DOHH2 (cell line): ENCODE results near the gene NTPCR.
"Not testable (repeated sequence)": the region's sequence is repeated elsewhere in the genome, so short reads cannot be mapped to it uniquely, and the experiment has no call there.

Experiments
- H3F3A ChIP-seq: fragments of 200-600 bp; sonication (generic), shearing (Covaris generic); 2 replicates; pipeline ENCODE4 v1.6.0; 2016; ENCODE audit warnings: antibody characterized with exemption, mild to moderate bottlenecking; ENCODE audit not compliant: control insufficient read depth, insufficient read depth
- H3K27ac ChIP-seq: fragments of 200-600 bp; sonication (generic); 2 replicates; pipeline ENCODE4 v1.5.1; 2014; ENCODE audit warnings: low read depth, mild to moderate bottlenecking, low read length, moderate library complexity
- H3K27me3 ChIP-seq: fragments of 200-600 bp; sonication (generic); 2 replicates; pipeline ENCODE4 v1.6.1; 2014; ENCODE audit warnings: mild to moderate bottlenecking, low read length, mixed read lengths; ENCODE audit not compliant: control insufficient read depth
- H3K36me3 ChIP-seq: fragments of 200-600 bp; sonication (generic); 2 replicates; pipeline ENCODE4 v1.6.1; 2014; ENCODE audit warnings: mild to moderate bottlenecking, low read length, moderate library complexity, mixed read lengths; ENCODE audit not compliant: control insufficient read depth
- H3K4me1 ChIP-seq: fragments of 200-600 bp; sonication (generic); 2 replicates; pipeline ENCODE4 v1.6.1; 2014; ENCODE audit warnings: mild to moderate bottlenecking, low read length, mixed read lengths; ENCODE audit not compliant: control insufficient read depth
- H3K4me2 ChIP-seq: fragments of 200-600 bp; sonication (generic); 2 replicates; pipeline ENCODE4 v1.6.0; 2014; ENCODE audit warnings: mild to moderate bottlenecking, low read length, moderate library complexity
- H3K4me3 ChIP-seq: fragments of 200-600 bp; sonication (generic); 2 replicates; pipeline ENCODE4 v1.5.1; 2014; ENCODE audit warnings: mild to moderate bottlenecking, low read length, mixed read lengths
- H3K79me2 ChIP-seq: fragments of 200-600 bp; sonication (generic); 2 replicates; pipeline ENCODE4 v1.6.1; 2014; ENCODE audit warnings: mild to moderate bottlenecking, low read length, mixed read lengths; ENCODE audit not compliant: control insufficient read depth
- H3K9me2 ChIP-seq: fragments of 200-600 bp; sonication (generic); replicated peaks from 2 replicates; pipeline ENCODE4 v1.6.1; 2014; ENCODE audit warnings: mild to moderate bottlenecking, low read length, mixed read lengths; ENCODE audit not compliant: control insufficient read depth
- H3K9me3 ChIP-seq: fragments of 200-600 bp; sonication (generic); 2 replicates; pipeline ENCODE4 v1.6.1; 2014; ENCODE audit warnings: antibody characterized with exemption, low read length, mixed read lengths; ENCODE audit not compliant: control insufficient read depth, insufficient read depth
- H4K20me1 ChIP-seq: fragments of 200-600 bp; sonication (generic); 2 replicates; pipeline ENCODE4 v1.6.0; 2014; ENCODE audit warnings: low read depth, mild to moderate bottlenecking, antibody characterized with exemption, low read length, moderate library complexity; ENCODE audit not compliant: control insufficient read depth, insufficient read depth
- EZH2phosphoT487 ChIP-seq: fragments of 200-600 bp; sonication (generic); IDR thresholded peaks from 2 replicates; pipeline ENCODE4 v1.6.1; 2017; ENCODE audit warnings: borderline replicate concordance, mild to moderate bottlenecking, antibody characterized with exemption, low read length, moderate library complexity, mixed read lengths
- TF ChIP-seq, protein P1 (sequence below): fragments of 200-600 bp; sonication (generic); IDR thresholded peaks from one replicate; pipeline ENCODE4 v1.5.1; 2014; ENCODE audit warnings: antibody characterized with exemption, mild to moderate bottlenecking, low read depth, low read length; ENCODE audit not compliant: poor library complexity, severe bottlenecking

The NTPCR gene

DNA sequence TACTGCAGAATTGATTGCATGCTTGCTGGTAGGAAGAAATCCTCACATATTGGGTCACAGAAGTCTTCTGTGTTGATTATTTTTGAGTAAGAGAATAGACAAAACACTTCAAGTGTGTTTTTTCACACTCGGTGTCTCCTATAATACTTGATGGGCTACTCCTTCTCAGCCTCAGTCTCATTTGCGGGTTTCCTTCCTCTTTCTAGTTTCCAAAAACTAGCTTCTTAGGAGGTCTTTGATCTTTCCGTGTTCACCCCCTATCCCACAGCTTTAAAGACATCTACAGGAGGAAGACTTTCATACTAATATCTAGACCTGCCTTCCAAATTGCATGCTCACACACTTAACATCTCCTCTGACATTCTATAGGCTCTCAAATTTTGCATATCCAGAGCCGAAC lies 40.7 kb upstream of the NTPCR start:
- H3K36me3 ChIP-seq: no peaks in the 10 kb centered on the region
- no peaks in the 10 kb centered on the region for H3F3A ChIP-seq
- H3K4me1 ChIP-seq: no peaks in the 10 kb centered on the region
- no peak for TF ChIP-seq EZH2phosphoT487
- TF ChIP-seq, protein P1, sequence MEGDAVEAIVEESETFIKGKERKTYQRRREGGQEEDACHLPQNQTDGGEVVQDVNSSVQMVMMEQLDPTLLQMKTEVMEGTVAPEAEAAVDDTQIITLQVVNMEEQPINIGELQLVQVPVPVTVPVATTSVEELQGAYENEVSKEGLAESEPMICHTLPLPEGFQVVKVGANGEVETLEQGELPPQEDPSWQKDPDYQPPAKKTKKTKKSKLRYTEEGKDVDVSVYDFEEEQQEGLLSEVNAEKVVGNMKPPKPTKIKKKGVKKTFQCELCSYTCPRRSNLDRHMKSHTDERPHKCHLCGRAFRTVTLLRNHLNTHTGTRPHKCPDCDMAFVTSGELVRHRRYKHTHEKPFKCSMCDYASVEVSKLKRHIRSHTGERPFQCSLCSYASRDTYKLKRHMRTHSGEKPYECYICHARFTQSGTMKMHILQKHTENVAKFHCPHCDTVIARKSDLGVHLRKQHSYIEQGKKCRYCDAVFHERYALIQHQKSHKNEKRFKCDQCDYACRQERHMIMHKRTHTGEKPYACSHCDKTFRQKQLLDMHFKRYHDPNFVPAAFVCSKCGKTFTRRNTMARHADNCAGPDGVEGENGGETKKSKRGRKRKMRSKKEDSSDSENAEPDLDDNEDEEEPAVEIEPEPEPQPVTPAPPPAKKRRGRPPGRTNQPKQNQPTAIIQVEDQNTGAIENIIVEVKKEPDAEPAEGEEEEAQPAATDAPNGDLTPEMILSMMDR: no peak
- no peaks in the 10 kb centered on the region for H4K20me1 ChIP-seq
- no peak overlapping the region for H3K27ac ChIP-seq
- H3K4me3 ChIP-seq: no peak overlapping the region
- H3K27me3 ChIP-seq: no peaks in the 10 kb centered on the region
- no peaks in the 10 kb centered on the region for H3K79me2 ChIP-seq
- H3K4me2 ChIP-seq: no peak overlapping the region
- no peaks in the 10 kb centered on the region for H3K9me3 ChIP-seq
- H3K9me2 ChIP-seq: no peaks in the 10 kb centered on the region

DNA sequence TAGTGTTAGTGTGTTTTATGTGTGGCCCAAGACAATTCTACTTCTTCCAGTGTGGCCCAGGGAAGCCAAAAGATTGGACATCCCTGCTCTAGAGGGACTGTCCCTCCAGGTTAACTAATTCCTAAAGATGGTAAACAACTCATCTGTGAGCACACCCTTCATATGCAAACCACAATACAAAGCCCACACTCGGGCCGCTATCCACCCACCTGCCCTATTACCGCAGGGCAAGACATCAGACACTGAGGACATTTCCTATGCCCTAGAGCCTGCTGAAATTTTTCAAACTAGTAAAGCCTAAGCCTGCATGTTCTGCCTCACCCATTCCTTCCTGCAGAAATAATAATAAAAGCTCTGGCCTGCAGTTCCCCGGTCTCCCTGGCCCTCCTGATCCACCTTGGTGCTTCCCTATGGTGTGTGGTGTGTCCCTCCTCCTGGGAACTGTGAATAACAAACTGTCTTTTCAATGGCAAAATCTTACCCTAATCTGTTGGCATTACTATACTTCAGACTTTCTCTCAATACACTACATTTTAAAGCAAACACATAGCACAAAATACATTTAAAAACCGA lies 39.3 kb upstream of the NTPCR start:
- Histone ChIP-seq H3K27me3 (no peaks in the 10 kb centered on the region), H3K9me3 (no peaks in the 10 kb centered on the region), H3K9me2 (no peaks in the 10 kb centered on the region), H3F3A (no peaks in the 10 kb centered on the region), H3K36me3 (no peaks in the 10 kb centered on the region), H3K27ac (no peak overlapping the region), H3K4me1 (no peaks in the 10 kb centered on the region), H4K20me1 (no peaks in the 10 kb centered on the region), H3K4me3 (no peak overlapping the region), H3K4me2 (no peak overlapping the region), H3K79me2 (no peaks in the 10 kb centered on the region)
- TF ChIP-seq, protein P1: no peak
- no peak for TF ChIP-seq EZH2phosphoT487

DNA sequence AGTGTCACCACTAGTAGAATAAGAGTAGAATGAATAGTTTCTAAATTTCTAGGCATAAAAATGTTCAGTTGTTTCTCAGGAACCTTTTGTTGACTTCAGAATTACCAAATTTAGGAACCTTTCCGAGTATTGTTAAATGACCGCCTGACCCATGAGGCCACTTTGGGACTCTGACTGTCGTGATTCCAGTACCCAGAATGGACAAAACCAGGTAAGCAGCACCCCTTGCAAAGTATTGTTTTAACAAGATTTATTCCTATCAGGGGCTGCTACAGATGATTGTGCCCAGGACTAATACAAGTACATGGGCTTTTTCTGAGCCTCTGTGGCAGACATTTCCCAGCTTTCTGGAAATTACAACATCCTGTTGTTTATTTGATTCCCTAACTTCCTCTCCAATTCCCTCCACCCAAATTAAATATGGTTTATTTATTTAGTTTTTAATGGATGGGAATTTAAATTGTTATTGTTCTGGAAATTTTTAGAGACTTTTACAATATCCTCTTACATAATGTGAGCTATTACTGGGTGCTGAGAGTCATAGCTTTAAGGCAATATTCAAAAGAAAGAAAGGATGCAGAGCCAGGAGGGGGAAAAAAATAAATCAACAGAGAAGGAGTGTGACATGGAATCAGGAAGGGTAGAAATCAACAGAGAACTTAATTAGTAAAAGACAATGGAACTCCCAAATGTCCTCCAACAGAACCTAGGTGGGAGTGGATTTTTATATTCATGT lies 37.4 kb upstream of the NTPCR start:
- no peak overlapping the region for H3K27ac ChIP-seq
- no peaks in the 10 kb centered on the region for H3K9me3 ChIP-seq
- H3K4me2 ChIP-seq: no peak overlapping the region
- no peaks in the 10 kb centered on the region for H3K27me3 ChIP-seq
- H3K4me3 ChIP-seq: no peak overlapping the region
- H3K79me2 ChIP-seq: no peaks in the 10 kb centered on the region
- TF ChIP-seq, protein P1: no peak
- TF ChIP-seq EZH2phosphoT487: no peak
- H3K36me3 ChIP-seq: no peaks in the 10 kb centered on the region
- H3F3A ChIP-seq: no peaks in the 10 kb centered on the region
- no peaks in the 10 kb centered on the region for H4K20me1 ChIP-seq
- H3K9me2 ChIP-seq: no peaks in the 10 kb centered on the region
- H3K4me1 ChIP-seq: no peaks in the 10 kb centered on the region

DNA sequence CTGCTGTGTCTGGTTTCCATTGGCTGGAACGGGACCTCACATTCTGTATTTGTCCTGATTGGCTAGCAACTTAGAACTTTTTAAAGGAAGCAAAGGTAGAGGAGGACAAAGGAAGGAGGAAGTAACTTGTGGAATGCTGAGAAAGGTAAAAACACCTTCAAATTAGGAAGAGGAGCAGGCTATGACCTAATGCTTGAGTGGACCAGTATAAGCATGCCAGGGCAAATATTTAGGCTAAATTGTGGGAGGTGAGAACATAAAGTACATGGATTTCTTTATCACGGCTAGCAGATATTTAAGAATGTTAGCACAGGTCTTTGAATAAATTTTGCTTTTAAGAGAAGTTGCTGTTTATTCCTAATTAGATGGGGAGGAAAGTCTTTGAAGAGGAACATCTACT lies 36.1 kb upstream of the NTPCR start:
- not testable (repeated sequence) for H4K20me1 ChIP-seq, H3K4me3 ChIP-seq, H3K9me2 ChIP-seq, H3K79me2 ChIP-seq, H3K27ac ChIP-seq, H3K27me3 ChIP-seq, H3F3A ChIP-seq, H3K9me3 ChIP-seq, H3K36me3 ChIP-seq, H3K4me1 ChIP-seq, H3K4me2 ChIP-seq
